Lower leg skin (tissue), 4 donors: Measurements from ENCODE around the gene ADARB1. TPM values are rescaled to one million over a fixed set of nuclear protein-coding genes. Genes with fewer than 3 reads are reported as not detected.
"Not testable (repeated sequence)": the region's sequence is repeated elsewhere in the genome, so short reads cannot be mapped to it uniquely, and the experiment has no call there.

ENCODE experiments used
- DNase-seq, 2 donors: peaks; one replicate each; pipeline ENCODE4 v3.0.0-alpha.2; 2019; ENCODE audit warnings: low spot score in 2 of 2
- H3K4me3 ChIP-seq: fragments of 200-600 bp; sonication (generic); 2 replicates; pipeline ENCODE4 v1.5.1; 2017; ENCODE audit warnings: mild to moderate bottlenecking, low read depth; ENCODE audit not compliant: poor library complexity, severe bottlenecking
- POLR2A ChIP-seq, 2 donors: fragments of 450-650 bp; IDR thresholded peaks; one replicate each; pipeline ENCODE4 v1.6.1; 2016 to 2017; ENCODE audit warnings: antibody characterized with exemption in 2 of 2, mild to moderate bottlenecking in 1 of 2, moderate library complexity in 1 of 2
- WGBS, 2 donors: methylation state at CpG; one replicate each; pipeline ENCODE4 v1.1.5; 2018; 5-methylcytosine and 5-hydroxymethylcytosine counted together
- intact Hi-C: fragments of 100-400 bp; cut with DNase I; formaldehyde crosslinking; loops from one replicate; pipeline ENCODE4 v1.15.0; 2023; ENCODE audit warnings: low total_unique reads
- total RNA-seq, 4 donors: library from RNA; depleted of rRNA; stranded (reverse); fragments of >200 nt; gene quantifications; one replicate each; pipeline ENCODE4 v1.1.0, GENCODE V29; 2016
- TF ChIP-seq, protein P1 (sequence below), 3 donors: fragments of 450-650 bp; IDR thresholded peaks; one replicate each; pipeline ENCODE4 v1.5.1; 2016; ENCODE audit warnings: antibody characterized with exemption in 3 of 3, mild to moderate bottlenecking in 3 of 3, moderate library complexity in 2 of 3

ADARB1 gene
- total RNA-seq, 4 donors from 2014 or later, result 14.6 to 21.9 (median 16.6) TPM

DNA sequence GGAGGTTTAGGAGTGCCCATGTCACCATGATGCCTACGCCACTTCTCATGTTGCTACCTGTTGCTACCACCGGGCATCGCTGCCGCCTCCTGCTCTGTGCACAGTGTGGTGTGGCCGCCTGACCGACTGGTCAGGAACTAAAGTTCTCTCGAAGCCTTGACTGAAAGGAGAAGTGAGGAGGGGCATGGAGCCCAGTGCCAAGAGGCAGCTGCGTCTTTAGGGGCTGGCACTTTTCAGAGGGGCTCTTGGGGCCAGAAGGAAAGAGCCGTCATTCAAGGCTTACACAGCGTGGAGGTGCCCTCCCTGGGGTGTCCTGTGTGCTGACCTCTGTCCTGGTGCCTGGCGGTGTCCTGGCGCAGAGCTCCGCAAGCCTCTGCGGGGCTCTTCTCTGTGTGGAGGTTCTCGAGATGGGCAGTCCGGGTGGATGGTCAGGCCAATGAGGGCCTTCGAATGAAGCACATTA lies 57.2 kb downstream of the ADARB1 start:
- H3K4me3 ChIP-seq, result no peak overlapping the region
- WGBS, 2 donors, result 86 to 89% methylated on average over 17 of the region's 17 CpGs
- intact Hi-C loops, result no loop called here
- TF ChIP-seq, protein P1, sequence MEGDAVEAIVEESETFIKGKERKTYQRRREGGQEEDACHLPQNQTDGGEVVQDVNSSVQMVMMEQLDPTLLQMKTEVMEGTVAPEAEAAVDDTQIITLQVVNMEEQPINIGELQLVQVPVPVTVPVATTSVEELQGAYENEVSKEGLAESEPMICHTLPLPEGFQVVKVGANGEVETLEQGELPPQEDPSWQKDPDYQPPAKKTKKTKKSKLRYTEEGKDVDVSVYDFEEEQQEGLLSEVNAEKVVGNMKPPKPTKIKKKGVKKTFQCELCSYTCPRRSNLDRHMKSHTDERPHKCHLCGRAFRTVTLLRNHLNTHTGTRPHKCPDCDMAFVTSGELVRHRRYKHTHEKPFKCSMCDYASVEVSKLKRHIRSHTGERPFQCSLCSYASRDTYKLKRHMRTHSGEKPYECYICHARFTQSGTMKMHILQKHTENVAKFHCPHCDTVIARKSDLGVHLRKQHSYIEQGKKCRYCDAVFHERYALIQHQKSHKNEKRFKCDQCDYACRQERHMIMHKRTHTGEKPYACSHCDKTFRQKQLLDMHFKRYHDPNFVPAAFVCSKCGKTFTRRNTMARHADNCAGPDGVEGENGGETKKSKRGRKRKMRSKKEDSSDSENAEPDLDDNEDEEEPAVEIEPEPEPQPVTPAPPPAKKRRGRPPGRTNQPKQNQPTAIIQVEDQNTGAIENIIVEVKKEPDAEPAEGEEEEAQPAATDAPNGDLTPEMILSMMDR (IDR thresholded peaks at IDR 0.05), result no peak
- TF ChIP-seq POLR2A (IDR thresholded peaks at IDR 0.05), result no peak
- DNase-seq, result no peak

DNA sequence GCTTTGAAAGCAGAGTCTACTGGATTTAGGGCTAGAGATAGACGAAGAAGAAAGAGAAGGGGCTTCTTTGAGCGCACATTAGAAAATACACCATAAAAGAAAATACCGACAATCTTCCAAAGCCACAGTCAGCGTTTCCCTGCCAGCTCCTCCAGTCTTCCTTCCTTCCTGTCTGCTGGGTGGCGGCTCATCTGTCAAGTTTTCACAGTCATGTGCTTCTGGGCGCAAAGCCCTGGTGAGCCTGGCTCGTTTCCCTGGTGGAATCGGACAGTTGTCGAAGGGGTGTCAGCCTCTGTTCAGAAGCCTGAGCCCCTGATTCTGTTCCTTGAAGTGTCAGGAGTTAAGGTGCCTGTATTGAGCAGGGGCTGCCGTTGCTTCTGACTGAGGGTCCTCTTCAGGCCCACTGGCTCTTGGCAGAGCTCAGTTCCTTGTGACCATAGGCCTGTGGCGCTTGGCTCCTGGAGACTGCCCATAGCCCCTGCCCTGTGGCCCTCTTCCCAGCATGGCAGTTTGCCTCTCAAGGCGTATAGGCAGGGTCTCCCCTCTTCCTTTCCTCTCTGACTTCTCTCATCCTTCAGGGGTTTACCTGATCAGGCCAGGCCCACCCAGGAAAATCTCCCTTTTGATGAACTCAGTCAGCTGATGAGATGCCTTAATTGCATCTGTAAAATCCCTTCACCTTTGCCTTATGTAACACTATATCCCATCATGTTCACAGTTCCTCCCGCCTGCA lies 58.6 kb downstream of the ADARB1 start:
- TF ChIP-seq POLR2A (IDR thresholded peaks at IDR 0.05), result no peak
- TF ChIP-seq, protein P1 (IDR thresholded peaks at IDR 0.05), result no peak

DNA sequence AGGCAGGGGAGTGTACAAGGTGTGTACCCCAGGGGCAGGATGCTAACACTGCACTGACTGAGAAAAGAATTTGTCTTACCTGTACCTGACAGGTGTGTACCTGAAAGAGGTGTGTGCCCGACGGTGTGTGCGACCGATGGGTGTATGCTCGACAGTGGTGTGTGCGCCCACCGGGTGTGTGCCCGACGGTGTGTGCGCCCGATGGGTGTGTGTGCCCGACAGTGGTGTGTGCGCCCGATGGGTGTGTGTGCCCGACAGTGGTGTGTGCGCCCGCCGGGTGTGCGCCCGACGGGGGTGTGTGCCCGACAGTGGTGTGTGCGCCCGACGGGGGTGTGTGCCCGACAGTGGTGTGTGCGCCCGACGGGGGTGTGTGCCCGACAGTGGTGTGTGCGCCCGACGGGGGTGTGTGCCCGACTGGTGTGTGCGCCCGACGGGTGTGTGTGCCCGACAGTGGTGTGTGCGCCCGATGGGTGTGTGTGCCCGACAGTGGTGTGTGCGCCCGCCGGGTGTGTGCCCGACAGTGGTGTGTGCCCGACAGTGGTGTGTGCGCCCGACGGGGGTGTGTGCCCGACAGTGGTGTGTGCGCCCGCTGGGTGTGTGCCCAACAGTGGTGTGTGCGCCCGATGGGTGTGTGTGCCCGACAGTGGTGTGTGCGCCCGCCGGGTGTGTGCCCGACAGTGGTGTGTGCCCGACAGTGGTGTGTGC lies 59.3 kb downstream of the ADARB1 start:
- H3K4me3 ChIP-seq, DNase-seq, intact Hi-C loops: not testable (repeated sequence)
- 93% methylated on average over 36 to 46 of the region's 60 CpGs for WGBS, 2 donors

More for the DNA sequence above, 58.6 kb downstream of the ADARB1 start:
- no peak overlapping the region for H3K4me3 ChIP-seq
- intact Hi-C loops, result no loop called here
- DNase-seq, result peak; percentile 72 to 93
- 35 to 42% methylated on average over 13 of the region's 13 CpGs for WGBS, 2 donors

DNA sequence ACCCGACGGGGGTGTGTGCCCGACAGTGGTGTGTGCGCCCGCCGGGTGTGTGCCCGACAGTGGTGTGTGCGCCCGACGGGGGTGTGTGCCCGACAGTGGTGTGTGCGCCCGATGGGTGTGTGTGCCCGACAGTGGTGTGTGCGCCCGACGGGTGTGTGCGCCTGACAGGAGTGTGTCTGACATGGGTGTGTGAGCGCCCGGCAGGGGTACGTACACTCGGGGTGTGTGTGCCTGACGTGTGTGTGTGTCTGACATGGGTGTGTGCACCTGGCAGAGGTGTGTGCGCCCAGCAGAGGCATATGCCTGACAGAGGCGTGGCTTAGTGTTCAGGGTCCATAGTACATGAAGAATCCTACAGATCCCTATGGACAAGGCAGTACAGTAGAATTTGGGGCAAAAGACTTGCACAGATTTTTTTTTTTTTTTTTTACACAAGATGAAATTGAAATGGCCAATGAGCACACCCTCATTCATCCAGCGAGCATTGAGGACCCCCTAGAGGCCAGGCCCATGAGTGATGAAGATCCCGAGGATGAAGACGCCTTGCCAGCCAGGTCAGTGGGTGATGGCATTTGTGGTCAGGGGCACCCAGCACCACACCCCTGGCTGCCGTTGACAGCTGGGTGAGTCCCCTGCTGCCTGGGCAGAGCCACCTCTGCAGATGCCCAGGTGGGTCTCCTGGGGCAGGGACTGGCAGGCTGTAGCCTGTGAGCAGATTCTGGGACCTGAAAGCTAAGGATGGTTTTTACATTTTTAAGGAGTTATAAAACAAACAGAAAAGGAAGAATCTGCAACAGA lies 60.1 kb downstream of the ADARB1 start:
- TF ChIP-seq, protein P1 (IDR thresholded peaks at IDR 0.05), result no peak
- TF ChIP-seq POLR2A (IDR thresholded peaks at IDR 0.05), result no peak
- 70 to 87% methylated on average over 12 to 28 of the region's 29 CpGs for WGBS, 2 donors
- no peak for DNase-seq
- intact Hi-C loops, result loop anchor here (5.0 kb wide), 2 partner anchors 187 to 303 kb away; no protein-coding TSS in a partner anchor
- no peak overlapping the region for H3K4me3 ChIP-seq

DNA sequence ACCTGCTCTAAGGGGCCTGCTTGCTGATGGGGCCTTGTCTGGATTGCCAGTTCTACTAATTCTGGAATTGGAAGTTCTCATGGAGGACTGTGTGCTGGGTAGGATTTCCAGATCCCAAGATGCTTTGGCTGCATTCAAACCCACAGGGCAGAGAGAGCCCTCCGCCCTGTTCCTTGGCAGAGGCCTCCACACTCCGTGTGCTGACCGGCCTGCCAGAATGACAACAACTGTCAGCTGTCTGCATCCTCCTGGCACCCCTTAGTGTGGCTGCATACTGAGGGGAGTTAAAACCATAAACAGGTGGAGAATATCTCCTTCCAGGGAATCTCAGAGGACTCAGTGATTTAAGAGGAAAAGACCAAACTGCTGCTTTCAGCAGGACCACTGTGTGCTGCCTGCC lies 60.7 kb downstream of the ADARB1 start:
- intact Hi-C loops, result loop anchor here (5.0 kb wide), 2 partner anchors 188 to 302 kb away; no protein-coding TSS in a partner anchor
- TF ChIP-seq, protein P1 (IDR thresholded peaks at IDR 0.05), result no peak
- no peak for TF ChIP-seq POLR2A (IDR thresholded peaks at IDR 0.05)
- no peak overlapping the region for H3K4me3 ChIP-seq
- WGBS, 2 donors, result 10 to 26% methylated on average over 3 of the region's 3 CpGs
- peak in 1 of 2 donors; percentile 90 for DNase-seq
